NCI-H446 treated with DMSO at 0.1 percent for 48 hours (cell line): ENCODE data around the gene LATS2.

ENCODE experiments used
- DNase-seq: peaks from one replicate; lab custom pipeline; 2025; lab: John Stamatoyannopoulos, UW

The LATS2 gene

GRCh38 chr13:21061029-21061763 is at the start of gene LATS2:
Gene LATS2 (minus strand): TSS chr13:21061586. CDS start chr13:21046026, 15,560 bp downstream.
- peak; percentile 49 for DNase-seq

GRCh38 chr13:21109168-21109567 is 47.8 kb upstream of the LATS2 start:
- DNase-seq = no peak

GRCh38 chr13:21106089-21106488 is 44.7 kb upstream of the LATS2 start:
- no peak for DNase-seq

GRCh38 chr13:21104199-21105019 is 43.0 kb upstream of the LATS2 start:
- no peak for DNase-seq

GRCh38 chr13:21101865-21102576 is 40.6 kb upstream of the LATS2 start:
- no peak for DNase-seq

GRCh38 chr13:21100994-21101757 is 39.8 kb upstream of the LATS2 start:
- no peak for DNase-seq

- no peak for DNase-seq
These were observed 38.8 kb upstream of the LATS2 start for GRCh38 chr13:21100211-21100610.

GRCh38 chr13:21095311-21095710 is 33.9 kb upstream of the LATS2 start:
- no peak for DNase-seq

- DNase-seq = no peak
These were observed 28.4 kb upstream of the LATS2 start for GRCh38 chr13:21089830-21090229.

- DNase-seq = no peak
These were observed 27.1 kb upstream of the LATS2 start for GRCh38 chr13:21088534-21088933.

GRCh38 chr13:21086929-21087328 is 25.5 kb upstream of the LATS2 start:
- no peak for DNase-seq

GRCh38 chr13:21081926-21082325 is 20.5 kb upstream of the LATS2 start:
- DNase-seq = no peak

- no peak for DNase-seq
These were observed 19.2 kb upstream of the LATS2 start for GRCh38 chr13:21080593-21080891.

GRCh38 chr13:21079761-21080592 is 18.6 kb upstream of the LATS2 start:
- no peak for DNase-seq

- no peak for DNase-seq
These were observed 17.8 kb upstream of the LATS2 start for GRCh38 chr13:21079221-21079620.

- DNase-seq = no peak
These were observed 17.1 kb upstream of the LATS2 start for GRCh38 chr13:21078501-21078900.

GRCh38 chr13:21077788-21078353 is 16.5 kb upstream of the LATS2 start:
- no peak for DNase-seq

- DNase-seq = no peak
These were observed 15.8 kb upstream of the LATS2 start for GRCh38 chr13:21077076-21077787.

GRCh38 chr13:21076253-21076652 is 14.9 kb upstream of the LATS2 start:
- no peak for DNase-seq
